HG02870 (cell line): Measurements from ENCODE around the gene UBE2K.
"Not testable (repeated sequence)": the region's sequence is repeated elsewhere in the genome, so short reads cannot be mapped to it uniquely, and the experiment has no call there.

Experiments
- ATAC-seq: cut with Tn5 transposase; IDR thresholded peaks from one replicate; pipeline ENCODE4 v1.9.1; 2021; ENCODE audit warnings: mild to moderate bottlenecking, moderate library complexity; ENCODE audit not compliant: unreplicated experiment

The UBE2K gene

DNA sequence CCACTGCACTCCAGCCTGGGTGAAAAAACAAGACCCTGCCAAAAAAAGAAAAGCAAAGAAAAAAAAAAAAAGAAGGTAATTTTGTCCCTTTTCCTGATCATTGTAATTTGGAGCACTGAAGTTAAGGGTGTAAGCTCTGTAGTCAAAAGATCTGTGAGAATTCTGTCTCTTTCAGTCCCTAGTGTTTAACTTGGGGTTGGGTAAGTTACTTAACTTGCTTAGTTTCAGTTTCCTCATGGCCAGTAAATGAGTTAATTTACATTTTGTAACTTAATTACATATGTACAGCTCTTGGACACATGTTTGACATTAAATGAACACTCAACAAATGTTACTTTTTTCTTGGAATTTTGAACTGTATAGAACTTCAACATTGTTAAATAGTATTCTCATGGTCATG lies 10.9 kb upstream of the UBE2K start:
- ATAC-seq, result no peak

DNA sequence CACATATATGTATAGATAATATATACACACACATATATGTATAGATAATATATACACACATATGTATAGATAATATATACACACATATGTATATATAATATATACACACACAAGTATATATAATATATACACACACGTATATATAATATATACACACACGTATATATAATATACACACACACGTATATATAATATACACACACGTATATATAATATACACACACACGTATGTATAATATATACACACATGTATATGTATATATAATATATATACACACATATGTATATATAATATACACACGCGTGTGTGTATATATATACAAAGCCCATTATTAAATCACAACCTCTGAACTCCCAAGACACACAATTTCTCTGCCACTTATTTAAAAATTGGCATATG lies 8.0 kb upstream of the UBE2K start:
- ATAC-seq, result no peak

DNA sequence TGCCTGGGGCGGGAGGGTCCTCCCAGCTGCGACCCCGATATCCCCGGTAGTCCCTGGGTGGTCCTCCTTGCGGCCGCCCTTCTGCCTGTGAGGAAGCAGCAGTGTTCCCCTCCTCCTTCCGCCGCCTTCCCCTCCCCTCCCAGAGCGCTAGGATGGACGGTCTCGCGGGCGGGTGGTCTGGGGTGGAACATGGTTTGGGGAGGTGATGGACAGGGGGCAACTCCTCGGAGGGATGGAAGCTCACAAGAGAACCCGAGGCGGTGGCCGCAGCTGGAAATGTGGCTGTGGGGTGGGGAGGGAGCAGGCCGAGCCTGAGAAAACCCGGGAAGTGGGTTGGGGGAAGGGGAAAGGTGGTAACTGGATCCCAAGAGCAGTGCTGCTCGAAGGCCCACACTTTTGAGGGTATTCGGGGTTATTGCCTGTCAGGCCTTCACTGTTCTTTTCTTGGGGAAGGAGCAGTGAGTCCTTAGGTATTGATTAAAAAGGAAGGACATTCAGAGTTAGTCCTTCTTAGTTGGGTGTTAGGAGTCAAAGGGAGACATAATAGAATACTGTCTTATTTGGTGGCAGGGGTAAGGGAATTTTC lies 581 bp downstream of the UBE2K start:
- peak; percentile 25 for ATAC-seq

DNA sequence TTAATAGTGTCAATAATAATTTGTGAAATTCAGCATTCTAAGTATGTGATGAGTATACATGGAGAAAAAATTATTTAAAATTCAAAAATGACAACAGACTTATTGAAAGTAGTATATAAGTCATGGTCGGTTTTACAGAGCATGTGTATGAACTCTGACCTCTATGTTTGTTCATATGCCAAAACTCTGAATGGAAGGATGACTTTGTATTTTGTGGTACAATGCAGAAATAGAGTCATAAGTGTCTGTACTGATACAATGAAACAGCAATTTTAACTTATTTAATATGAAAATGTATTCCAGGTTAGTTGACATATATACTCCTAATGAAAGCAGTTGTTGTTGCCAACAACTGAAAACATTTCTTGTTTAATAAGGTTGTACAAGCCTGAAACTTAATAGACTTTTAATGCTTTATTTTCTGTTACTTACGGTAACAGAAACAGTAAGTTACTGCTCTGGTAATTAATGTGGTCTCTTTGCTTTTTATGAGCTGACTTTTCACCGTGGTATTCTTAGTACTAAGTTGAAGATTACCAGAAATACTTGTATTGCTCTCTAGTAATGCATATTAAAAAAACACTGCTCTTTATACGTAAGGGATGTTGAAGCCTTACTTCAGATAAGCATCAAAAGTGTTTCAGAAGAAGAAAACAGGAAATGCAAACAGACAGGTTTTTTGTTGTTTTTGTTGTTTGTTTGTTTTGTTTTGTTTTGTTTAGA lies 1.9 kb downstream of the UBE2K start:
- ATAC-seq, result no peak

DNA sequence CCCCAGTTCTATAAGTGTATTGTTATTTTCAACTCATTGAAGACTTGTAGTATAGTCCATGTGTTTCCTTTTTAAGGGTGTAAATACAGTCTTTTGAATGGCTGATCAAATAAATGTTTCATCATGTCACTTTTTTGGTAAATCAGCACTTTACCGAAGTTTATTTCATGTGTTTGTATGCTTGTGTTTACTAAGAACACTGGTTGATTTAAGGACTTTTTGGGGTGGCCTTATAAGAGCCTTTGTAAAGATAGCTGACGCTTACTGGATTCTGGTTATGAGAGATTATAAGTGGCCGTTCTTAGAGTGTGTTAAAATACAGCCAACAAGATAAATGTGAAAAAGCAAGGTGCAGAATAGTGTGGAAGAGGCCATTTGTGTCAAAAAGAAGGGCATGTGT lies 2.6 kb downstream of the UBE2K start:
- ATAC-seq, result no peak

DNA sequence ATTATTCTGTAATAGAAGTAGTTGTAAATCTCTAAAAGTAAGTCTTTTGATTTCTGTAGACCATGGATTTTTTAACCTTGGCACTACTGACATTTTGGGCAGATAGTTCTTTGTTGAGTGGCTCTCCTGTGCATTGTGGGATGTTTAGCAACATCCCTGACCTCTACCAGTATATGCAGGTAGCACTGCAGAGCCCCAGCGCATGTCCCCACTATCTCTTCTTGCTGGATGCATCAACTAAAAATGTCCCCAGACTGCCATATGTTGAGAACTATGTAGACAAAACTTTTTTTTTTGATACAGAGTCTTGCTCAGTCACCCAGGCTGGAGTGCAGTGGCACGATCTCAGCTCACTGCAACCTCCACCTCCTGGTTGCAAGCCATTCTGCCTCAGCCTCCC lies 4.8 kb downstream of the UBE2K start:
- ATAC-seq, result no peak

DNA sequence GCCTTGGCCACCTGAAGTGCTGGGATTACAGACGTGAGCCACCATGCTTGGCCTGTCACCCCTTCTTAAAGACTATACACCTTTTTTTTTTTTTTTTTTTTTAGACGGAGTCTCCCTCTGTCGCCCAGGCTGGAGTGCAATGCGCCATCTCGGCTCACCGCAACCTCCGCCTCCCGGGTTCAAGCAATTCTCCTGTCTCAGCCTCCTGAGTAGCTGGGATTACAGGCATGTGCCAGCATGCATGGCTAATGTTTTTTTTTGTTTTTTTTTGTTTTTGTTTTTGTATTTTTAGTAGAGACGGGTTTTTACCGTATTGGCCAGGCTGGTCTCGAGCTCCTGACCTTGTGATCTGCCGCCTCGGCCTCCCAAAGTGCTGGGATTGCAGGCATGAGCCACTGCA lies 6.9 kb downstream of the UBE2K start:
- not testable (repeated sequence) for ATAC-seq

DNA sequence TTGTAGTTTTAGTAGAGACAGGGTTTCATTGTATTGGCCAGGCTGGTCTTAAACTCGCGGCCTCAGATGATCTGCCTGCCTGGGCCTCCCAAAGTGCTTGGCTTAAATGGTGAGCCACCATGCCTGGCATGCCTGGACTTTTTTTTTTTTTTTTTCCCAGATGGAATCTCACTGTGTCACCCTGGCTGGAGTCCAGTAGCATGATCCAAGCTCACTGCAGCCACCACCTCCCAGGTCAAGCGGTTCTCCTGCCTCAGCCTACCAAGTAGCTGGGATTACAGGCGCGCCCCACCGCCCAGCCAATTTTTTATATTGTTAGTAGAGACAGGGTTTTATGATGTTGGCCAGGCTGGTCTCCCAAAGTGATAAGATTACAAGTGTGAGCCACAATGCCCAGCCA lies 8.4 kb downstream of the UBE2K start:
- ATAC-seq, result no peak

DNA sequence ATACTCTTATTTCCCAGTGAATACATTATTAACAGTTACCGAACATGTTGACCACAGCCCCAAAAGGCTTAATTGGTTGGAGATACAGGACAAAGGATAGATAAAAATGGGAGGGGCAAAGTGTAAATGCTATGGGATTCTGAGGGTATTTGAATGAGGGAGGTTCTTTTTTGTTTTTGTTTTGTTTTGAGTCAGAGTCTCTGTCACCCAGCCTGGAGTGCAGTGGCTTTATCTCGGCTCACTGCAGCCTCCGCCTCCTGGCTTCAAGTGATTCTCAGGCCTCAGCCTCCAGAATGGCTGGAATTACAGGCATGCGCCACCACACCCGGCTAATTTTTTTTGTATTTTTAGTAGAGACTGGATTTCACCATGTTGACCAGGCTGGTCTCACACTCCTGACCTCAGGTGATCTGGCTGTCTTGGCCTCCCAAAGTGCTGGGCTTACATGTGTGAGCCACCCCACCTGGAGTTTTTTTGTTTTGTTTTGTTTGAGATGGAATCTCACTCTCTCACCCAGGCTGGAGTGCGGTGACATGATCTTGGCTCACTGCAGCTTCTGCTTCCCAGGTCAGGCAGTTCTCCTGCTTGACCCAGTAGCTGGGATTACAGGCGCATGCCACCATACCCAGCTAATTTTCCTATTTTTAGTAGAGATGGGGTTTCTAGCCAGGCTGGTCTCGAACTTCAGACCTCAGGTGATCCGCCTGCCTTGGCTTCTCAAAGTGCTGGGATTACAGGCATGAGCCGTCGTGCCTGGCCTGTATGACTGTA lies 9.0 kb downstream of the UBE2K start:
- ATAC-seq, result no peak

DNA sequence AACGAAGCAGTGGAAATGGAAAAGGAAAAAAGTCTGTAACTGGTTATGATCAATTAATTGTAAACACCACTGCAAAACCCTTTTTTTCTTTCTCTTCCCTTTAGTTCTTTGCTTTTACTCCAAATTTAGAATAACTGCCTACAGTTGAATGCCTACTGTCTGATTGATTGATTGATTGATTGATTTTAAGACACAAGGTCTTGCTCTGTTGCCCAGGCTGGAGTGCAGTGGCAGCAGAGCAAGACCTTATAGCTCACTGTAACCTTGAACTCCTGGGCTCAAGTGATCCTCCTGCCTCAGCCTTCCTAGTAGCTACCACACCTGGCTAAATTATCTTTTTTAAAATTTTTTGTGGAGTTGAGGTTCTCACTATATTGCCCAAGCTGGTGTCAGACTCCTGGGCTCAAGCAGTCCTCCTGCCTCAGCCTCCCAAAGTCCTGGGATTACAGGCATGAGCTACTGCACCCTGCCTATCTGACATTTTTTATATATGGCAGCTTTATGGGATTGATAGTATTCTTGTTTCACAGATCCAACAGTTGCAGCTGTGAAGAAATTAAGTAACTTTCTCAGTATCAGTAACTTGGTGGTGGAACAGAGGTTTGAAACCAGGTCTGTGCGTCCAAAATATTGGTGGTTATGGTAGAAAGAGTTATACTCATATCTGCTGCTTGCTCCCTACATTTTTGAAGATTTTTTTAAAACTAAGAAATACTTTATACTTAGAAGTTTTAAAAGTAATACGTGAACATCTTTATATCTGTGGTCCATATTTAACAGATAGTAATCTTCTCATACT lies 12.4 kb downstream of the UBE2K start:
- ATAC-seq, result peak; percentile 56

DNA sequence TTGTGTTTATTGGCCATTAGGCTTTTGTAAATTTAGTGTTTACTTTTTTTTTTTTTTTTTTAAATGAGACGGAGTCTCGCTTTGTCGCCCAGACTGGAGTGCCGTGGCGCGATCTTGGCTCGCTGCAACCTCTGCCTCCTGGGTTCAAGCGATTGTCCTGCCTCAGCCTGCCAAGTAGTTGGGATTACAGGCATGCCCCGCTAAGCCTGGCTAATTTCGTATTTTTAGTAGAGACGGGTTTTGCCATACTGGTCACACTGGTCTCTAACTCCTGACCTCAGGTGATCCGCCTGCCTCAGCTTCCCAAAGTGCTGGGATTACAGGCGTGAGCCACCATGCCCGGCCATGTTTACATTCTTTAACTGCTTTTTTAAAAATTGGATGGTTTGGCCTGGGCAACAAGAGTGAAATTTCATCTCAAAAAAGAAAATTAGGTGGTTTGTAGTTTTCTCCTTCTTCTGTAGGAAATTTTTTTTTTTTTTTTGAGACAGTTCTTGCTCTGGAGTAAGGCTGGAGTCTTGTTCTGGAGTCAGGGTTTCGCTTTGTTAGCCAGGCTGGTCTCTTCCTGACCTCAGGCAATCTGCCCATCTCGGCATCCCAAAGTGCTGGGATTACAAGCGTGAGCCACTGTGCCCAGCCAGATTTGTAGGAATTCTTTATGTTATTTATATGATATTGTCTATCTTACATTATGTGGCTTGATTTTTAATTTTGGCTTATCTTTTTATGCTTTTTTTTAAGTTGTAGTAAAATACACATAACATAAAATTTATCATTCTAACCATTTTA lies 15.1 kb downstream of the UBE2K start:
- no peak for ATAC-seq

DNA sequence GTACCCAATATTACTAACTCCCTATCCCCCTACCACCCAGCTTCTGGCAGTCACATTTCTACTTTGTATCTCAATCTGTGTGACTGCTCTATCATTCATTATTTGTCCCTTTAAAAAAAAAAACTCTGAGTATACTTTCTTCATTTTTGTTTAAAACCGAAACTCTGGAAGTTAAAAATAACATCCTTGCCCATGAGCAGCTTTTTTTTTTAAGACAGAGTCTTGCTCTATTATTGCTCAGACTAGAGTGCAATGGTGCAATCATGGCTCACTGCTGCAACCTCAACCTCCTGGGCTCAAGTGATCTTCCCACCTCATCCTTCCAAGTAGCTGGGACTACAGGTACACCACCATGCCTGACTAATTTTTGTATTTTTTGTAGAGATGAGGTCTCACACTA lies 15.8 kb downstream of the UBE2K start:
- no peak for ATAC-seq

DNA sequence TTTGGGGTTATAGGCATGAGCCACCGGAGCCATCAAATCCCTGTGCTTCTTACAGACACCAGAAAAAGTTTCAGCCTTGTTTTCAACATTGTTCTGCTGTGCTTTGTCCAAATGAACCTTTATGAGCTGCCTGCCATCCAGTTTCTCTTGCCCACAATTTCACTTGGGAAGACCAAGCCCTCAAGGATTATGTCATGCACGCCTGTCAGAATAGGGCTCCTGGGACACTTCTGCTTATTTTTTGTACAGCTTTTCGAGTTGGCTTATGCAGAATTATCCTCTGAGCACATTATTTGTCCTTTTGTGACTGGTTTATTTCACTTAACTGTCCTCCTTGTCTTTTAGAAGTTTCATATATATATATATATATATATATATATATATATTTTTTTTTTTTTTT lies 16.2 kb downstream of the UBE2K start:
- ATAC-seq, result no peak

DNA sequence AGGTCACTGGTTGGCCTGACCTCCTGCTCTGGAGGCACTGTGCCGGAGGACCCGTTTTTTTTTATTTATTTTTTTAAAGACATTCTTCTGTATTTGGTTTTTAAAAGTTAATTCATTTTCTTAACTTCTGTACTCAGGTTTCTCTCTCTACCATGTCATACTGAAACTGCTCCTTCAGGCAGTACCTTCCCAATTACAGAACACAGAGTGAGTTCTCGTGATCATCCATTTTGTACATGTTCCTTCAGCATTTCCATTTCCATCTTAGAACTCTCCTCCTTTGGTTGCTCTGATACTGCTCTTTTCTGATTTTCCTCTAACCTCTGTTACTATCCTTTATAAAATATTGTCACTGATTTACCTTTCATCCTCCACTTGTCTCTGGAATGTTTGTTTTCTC lies 17.9 kb downstream of the UBE2K start:
- ATAC-seq, result peak; percentile 58

DNA sequence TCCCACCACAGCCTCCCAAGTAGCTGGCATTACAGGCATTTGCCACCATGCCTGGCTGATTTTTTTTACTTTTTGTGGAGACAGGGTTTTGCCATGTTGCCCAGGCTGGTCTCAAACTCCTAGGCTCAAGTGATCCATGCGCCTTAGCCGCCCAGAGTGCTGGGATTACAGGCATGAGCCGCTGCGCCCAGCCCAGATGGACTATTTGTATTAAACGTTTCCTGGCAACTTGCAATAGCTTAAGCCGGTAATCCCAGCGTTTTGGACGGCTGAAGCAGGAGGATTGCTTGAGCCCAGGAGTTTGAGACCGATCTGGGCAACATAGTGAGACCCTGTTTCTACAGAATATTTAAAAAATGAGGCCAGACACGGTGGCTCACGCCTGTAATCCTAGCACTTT lies 18.4 kb downstream of the UBE2K start:
- ATAC-seq, result no peak

DNA sequence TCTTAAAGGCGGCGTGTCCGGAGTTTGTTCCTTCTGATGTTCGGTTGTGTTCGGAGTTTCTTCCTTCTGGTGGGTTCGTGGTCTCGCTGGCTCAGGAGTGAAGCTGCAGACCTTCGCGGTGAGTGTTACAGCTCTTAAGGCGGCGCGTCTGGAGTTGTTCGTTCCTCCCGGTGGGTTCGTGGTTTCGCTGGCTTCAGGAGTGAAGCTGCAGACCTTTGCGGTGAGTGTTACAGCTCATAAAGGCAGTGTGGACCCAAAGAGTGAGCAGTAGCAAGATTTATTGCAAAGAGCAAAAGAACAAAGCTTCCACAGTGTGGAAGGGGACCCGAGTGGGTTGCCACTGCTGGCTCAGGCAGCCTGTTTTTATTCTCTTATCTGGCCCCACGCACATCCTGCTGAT lies 19.8 kb downstream of the UBE2K start:
- not testable (repeated sequence) for ATAC-seq

DNA sequence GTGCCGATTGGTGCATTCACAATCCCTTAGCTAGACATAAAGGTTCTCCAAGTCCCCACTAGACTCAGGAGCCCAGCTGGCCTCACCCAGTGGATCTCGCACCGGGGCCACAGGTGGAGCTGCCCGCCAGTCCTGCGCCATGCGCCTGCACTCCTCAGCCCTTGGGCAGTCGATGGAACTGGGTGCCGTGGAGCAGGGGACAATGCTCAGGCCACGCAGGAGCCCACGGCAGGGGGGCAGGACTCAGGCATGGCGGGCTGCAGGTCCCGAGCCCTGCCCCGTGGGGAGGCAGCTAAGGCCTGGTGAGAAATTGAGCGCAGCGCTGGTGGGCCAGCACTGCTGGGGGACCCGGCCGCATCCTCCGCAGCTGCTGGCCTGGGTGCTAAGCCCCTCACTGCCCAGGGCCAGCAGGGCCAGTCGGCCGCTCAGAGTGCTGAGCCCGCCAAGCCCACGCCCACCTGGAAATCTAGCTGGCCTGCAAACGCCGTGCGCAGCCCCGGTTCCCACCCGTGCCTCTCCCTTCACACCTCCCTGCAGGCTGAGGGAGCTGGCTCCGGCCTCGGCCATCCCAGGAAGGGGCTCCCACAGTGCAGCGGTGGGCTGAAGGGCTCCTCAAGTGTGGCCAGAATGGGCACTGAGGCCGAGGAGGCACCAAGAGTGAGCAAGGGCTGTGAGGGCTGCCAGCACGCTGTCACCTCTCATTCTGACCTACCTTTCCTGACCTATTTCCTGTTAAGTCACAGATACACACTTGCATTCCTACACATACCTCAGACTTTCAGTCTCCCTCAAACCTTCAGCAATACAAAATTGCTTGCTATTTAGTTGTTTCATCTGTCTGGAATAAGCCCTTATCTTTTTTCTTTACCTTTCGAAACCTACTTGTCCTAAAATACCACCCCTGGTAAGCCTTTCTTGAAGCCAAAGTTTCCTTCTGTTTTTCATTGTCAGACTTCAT lies 20.7 kb downstream of the UBE2K start:
- ATAC-seq, result no peak

DNA sequence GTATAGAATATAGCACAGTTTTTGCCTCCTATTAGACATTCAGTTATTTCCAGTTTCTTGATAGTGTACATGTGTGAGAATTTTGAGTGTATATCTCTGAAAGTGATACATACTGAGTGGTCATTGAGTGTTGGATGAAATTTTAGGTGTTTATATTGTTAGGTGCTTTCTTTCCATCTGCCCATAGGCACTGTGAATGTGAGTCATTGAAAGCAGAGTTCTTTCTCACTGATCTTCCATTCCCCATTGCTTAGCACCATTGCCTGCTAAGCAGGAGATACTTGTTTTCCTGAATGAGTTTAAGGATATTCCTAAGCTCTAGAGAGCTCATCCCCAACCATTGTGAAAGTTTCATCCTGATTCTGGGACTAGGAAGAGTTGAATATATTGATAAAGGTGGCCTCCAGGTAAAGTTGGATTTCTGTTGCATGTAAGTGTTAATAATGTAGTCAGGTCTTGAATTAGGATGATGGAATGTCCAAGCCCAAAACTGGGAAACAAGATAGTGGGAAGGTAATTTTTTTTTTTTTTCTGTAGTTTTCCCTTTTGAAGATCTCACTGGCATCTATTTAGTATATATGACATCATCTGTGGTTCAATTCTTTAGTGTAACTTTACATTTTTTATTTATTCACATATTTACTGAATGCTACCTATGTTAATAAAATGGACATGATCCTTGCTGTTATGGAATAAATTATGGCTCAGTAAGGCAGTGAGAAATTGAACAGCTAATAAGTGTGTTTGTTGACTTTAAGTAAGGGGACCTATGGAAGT lies 22.1 kb downstream of the UBE2K start:
- no peak for ATAC-seq

DNA sequence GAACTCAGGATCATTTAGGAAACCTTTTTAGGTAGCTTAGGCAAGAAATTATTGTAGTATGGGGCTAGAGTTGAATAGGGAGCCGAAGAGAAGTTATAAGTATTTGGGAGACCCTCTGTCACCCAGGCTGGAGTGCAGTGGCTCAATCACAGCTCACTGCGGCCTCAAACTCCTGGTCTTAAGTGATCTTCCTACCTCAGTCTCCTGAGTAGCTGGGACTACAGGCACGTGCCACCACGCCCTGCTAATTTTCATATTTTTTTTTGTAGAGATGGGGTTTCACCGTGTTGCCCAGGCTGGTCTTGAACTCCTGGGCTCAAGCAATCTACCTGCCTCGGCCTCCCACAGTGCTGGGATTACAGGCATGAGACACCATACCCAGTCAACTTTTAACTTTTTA lies 23.3 kb downstream of the UBE2K start:
- ATAC-seq, result not testable (repeated sequence)
